Kidney (tissue), 14 donors: ENCODE data around the gene BLM. TPM values are rescaled to one million over a fixed set of nuclear protein-coding genes. Genes with fewer than 3 reads are reported as not detected.
"Not testable (repeated sequence)": the region's sequence is repeated elsewhere in the genome, so short reads cannot be mapped to it uniquely, and the experiment has no call there.

Experiments used
- DNase-seq, 5 donors: peaks; one replicate each; pipeline ENCODE4 v3.0.0-alpha.2; 2013 to 2020
- FAIRE-seq: peaks from 2 replicates; lab custom pipeline; 2012; peaks lifted over from hg19 to GRCh38; lab: Jason Lieb, UNC
- H3K27ac ChIP-seq, 2 donors: one replicate each; pipeline ENCODE4 v1.7.0; 2013; ENCODE audit warnings: low read depth in 2 of 2, low read length in 2 of 2, inconsistent platforms in 1 of 2
- H3K27me3 ChIP-seq: one replicate; pipeline ENCODE4 v1.7.1; 2013; ENCODE audit warnings: low read length, inconsistent platforms; ENCODE audit not compliant: control insufficient read depth, insufficient read depth
- H3K36me3 ChIP-seq, 3 donors: one replicate each; pipeline versions ENCODE4 v1.7.0 to v1.7.1; 2013; ENCODE audit warnings: low read length in 3 of 3, control low read depth in 1 of 3, inconsistent platforms in 1 of 3; ENCODE audit not compliant: insufficient read depth in 3 of 3, control insufficient read depth in 2 of 3
- H3K4me1 ChIP-seq, 3 donors: one replicate each; pipeline versions ENCODE4 v1.7.0 to v1.7.1; 2013; ENCODE audit warnings: low read length in 3 of 3, inconsistent platforms in 1 of 3, low read depth in 1 of 3; ENCODE audit not compliant: control insufficient read depth in 2 of 3, insufficient read depth in 2 of 3
- H3K4me3 ChIP-seq, 3 donors: one replicate each; pipeline versions ENCODE4 v1.7.0 to v1.8.1; 2013; ENCODE audit warnings: low read length in 3 of 3, control low read depth in 1 of 3, inconsistent platforms in 1 of 3
- H3K9ac ChIP-seq, 3 donors: one replicate each; pipeline versions ENCODE4 v1.7.0 to v1.7.1; 2013; ENCODE audit warnings: low read length in 3 of 3, control low read depth in 1 of 3, inconsistent platforms in 1 of 3
- H3K9me3 ChIP-seq, 3 donors: one replicate each; pipeline versions ENCODE4 v1.7.0 to v1.7.1; 2013; ENCODE audit warnings: low read length in 3 of 3, control low read depth in 1 of 3, inconsistent platforms in 1 of 3; ENCODE audit not compliant: control insufficient read depth in 2 of 3, insufficient read depth in 1 of 3
- CTCF ChIP-seq: IDR thresholded peaks from 3 replicates; pipeline ENCODE4 v1.5.1; 2012; ENCODE audit warnings: mild to moderate bottlenecking, moderate library complexity, borderline replicate concordance; ENCODE audit not compliant: insufficient read depth; ENCODE audit errors: extremely low read depth
- intact Hi-C: fragments of 100-400 bp; cut with DNase I; formaldehyde crosslinking; loops from one replicate; pipeline ENCODE4 v1.11.1; 2022
- polyA plus RNA-seq: library from polyadenylated mRNA; stranded (reverse); fragments of 350-450 nt; fragmentation: Illumina TruSeq; extraction: RNeasy Lipid Tissue Mini Kit (QIAGEN cat#74804); gene quantifications from one replicate; pipeline ENCODE4 v1.2.3, GENCODE V29; 2014; ENCODE audit warnings: low read depth, low replicate concordance; ENCODE audit not compliant: insufficient read depth
- total RNA-seq: library from RNA; stranded (reverse); fragmentation: NEBNext Ultra II Directional; extraction: Animal tissue kit (Norgen Biotek cat#: 25700); gene quantifications from one replicate; pipeline ENCODE4 v1.2.1, GENCODE V29; 2021
- donor health status: control.
- donor health status: control.
- donor health status: control.
- donor health status: control.
- donor health status: control.
- donor health status: DM: yes; HTN: yes; CAD: no.
- donor health status: Normal renal cell carcinoma (clear cell type).

BLM gene
- total and polyA plus RNA-seq, 2 donors from 2014 or later, result 1.1 to 2.8 TPM

GRCh38 chr15:90840954-90841353 lies 123.8 kb downstream of the BLM start:
- no peak for TF ChIP-seq CTCF
- FAIRE-seq (no peak), DNase-seq (no peak)
- H3K36me3 ChIP-seq, result no peaks in the 10 kb centered on the region
- peaks cover 0 to 4% (median 0%) of the 10 kb centered on the region in 3 donors for H3K4me1 ChIP-seq
- H3K27ac ChIP-seq, result no peak overlapping the region
- H3K9ac ChIP-seq, result no peak overlapping the region
- H3K9me3 ChIP-seq, result no peaks in the 10 kb centered on the region
- H3K4me3 ChIP-seq, result no peak overlapping the region
- intact Hi-C loops, result no loop called here
- H3K27me3 ChIP-seq, result no peaks in the 10 kb centered on the region

- no peaks in the 10 kb centered on the region for H3K36me3 ChIP-seq
- no peak for TF ChIP-seq CTCF
- DNase-seq (no peak), FAIRE-seq (no peak)
- no peaks in the 10 kb centered on the region for H3K27me3 ChIP-seq
- H3K27ac ChIP-seq, result no peak overlapping the region
- H3K9me3 ChIP-seq, result no peaks in the 10 kb centered on the region
- intact Hi-C loops, result no loop called here
- no peak overlapping the region for H3K4me3 ChIP-seq
- H3K4me1 ChIP-seq, result peaks cover 0 to 2% (median 0%) of the 10 kb centered on the region in 3 donors
- no peak overlapping the region for H3K9ac ChIP-seq
Measured at GRCh38 chr15:90844696-90845095, 127.5 kb downstream of the BLM start.

GRCh38 chr15:90845201-90845949 lies 128.2 kb downstream of the BLM start:
- intact Hi-C loops, result no loop called here
- Histone ChIP-seq H3K9me3 (no peaks in the 10 kb centered on the region), H3K9ac (no peak overlapping the region), H3K36me3 (no peaks in the 10 kb centered on the region), H3K27ac (no peak overlapping the region), H3K4me3 (no peak overlapping the region), H3K4me1 (no peaks in the 10 kb centered on the region), H3K27me3 (no peaks in the 10 kb centered on the region)
- TF ChIP-seq CTCF, result no peak
- DNase-seq, result no peak
- FAIRE-seq, result no peak

- intact Hi-C loops, H3K27me3 ChIP-seq, FAIRE-seq, H3K9ac ChIP-seq, H3K4me1 ChIP-seq, H3K4me3 ChIP-seq, H3K27ac ChIP-seq, H3K9me3 ChIP-seq, DNase-seq, H3K36me3 ChIP-seq: not testable (repeated sequence)
Measured at GRCh38 chr15:90849424-90849823, 132.3 kb downstream of the BLM start.
